GM12878 (cell line): ENCODE data around the gene CARS2. TPM values are rescaled to one million over a fixed set of nuclear protein-coding genes. Genes with fewer than 3 reads are reported as not detected.

Source experiments
- BACH1 ChIP-seq: fragments of 450-650 bp; IDR thresholded peaks from 2 replicates; pipeline ENCODE4 v1.6.1; 2017; ENCODE audit warnings: mild to moderate bottlenecking, borderline replicate concordance
- BHLHE40 ChIP-seq, 2 experiments: fragments of 450-650 bp in 1 of 2; IDR thresholded peaks; 2 replicates each; pipeline ENCODE4 v1.6.1; 2011 to 2017; ENCODE audit warnings: low read depth in 2 of 2, borderline replicate concordance in 1 of 2, improper control_type of control experiment in 1 of 2, low read length in 1 of 2, mild to moderate bottlenecking in 1 of 2
- CBFB ChIP-seq: IDR thresholded peaks from 2 replicates; pipeline ENCODE4 v1.6.1; 2016; ENCODE audit warnings: antibody characterized with exemption, low read depth
- CREM ChIP-seq: IDR thresholded peaks from 2 replicates; pipeline ENCODE4 v1.6.1; 2014; ENCODE audit warnings: antibody characterized with exemption, low read depth
- FOXM1 ChIP-seq: IDR thresholded peaks from 2 replicates; pipeline ENCODE4 v1.6.1; 2012; ENCODE audit warnings: low read depth, mild to moderate bottlenecking, inconsistent platforms, low read length, moderate library complexity
- GABPA ChIP-seq: IDR thresholded peaks from 2 replicates; pipeline ENCODE4 v1.6.1; 2014; ENCODE audit warnings: antibody characterized with exemption, low read depth, mild to moderate bottlenecking, inconsistent platforms
- KDM1A ChIP-seq: fragments of 200-600 bp; sonication (generic); IDR thresholded peaks from 2 replicates; pipeline ENCODE4 v1.6.1; 2016; ENCODE audit warnings: borderline replicate concordance
- MYC ChIP-seq: IDR thresholded peaks from 2 replicates; pipeline ENCODE4 v1.6.1; 2011; ENCODE audit warnings: mild to moderate bottlenecking, low read length, moderate library complexity, inconsistent platforms; ENCODE audit not compliant: insufficient read depth, insufficient replicate concordance, insufficient read length, severe bottlenecking
- PML ChIP-seq: IDR thresholded peaks from 2 replicates; pipeline ENCODE4 v1.6.1; 2012; ENCODE audit warnings: low read length, inconsistent platforms
- POLR2AphosphoS5 ChIP-seq: IDR thresholded peaks from 2 replicates; pipeline ENCODE4 v1.6.1; 2011; ENCODE audit warnings: mild to moderate bottlenecking, low read length, inconsistent platforms
- SPI1 ChIP-seq: IDR thresholded peaks from 2 replicates; pipeline ENCODE4 v1.6.1; 2011; ENCODE audit warnings: low read depth, mild to moderate bottlenecking, low read length, moderate library complexity, borderline replicate concordance; ENCODE audit not compliant: insufficient read depth
- SREBF2 ChIP-seq: IDR thresholded peaks from 2 replicates; pipeline ENCODE4 v1.6.1; 2012; ENCODE audit warnings: mild to moderate bottlenecking, low read length
- SRF ChIP-seq, 2 experiments: IDR thresholded peaks; 2 replicates each; pipeline ENCODE4 v1.6.1; 2011; ENCODE audit warnings: low read depth in 2 of 2, low read length in 2 of 2, mild to moderate bottlenecking in 1 of 2, moderate library complexity in 1 of 2
- SUPT20H ChIP-seq: IDR thresholded peaks from 2 replicates; pipeline ENCODE4 v1.6.1; 2011; ENCODE audit warnings: low read depth, mild to moderate bottlenecking, low read length, moderate library complexity, borderline replicate concordance; ENCODE audit not compliant: control insufficient read depth
- TAF1 ChIP-seq: IDR thresholded peaks from 2 replicates; pipeline ENCODE4 v1.6.1; 2011; ENCODE audit warnings: mild to moderate bottlenecking, low read depth, low read length, borderline replicate concordance
- TCF12 ChIP-seq: IDR thresholded peaks from 2 replicates; pipeline ENCODE4 v1.6.1; 2011; ENCODE audit warnings: low read depth, mild to moderate bottlenecking, low read length
- TCF3 ChIP-seq: IDR thresholded peaks from 2 replicates; pipeline ENCODE4 v1.6.1; 2012; ENCODE audit warnings: low read depth, mild to moderate bottlenecking, low read length, borderline replicate concordance; ENCODE audit not compliant: insufficient read depth
- ZNF24 ChIP-seq: fragments of 450-650 bp; IDR thresholded peaks from 2 replicates; pipeline ENCODE4 v1.6.1; 2017; ENCODE audit warnings: antibody characterized with exemption, mild to moderate bottlenecking
- polyA plus RNA-seq, 11 experiments: library from polyadenylated mRNA; depleted of rRNA in 4 of 11; unstranded in 6 of 11; stranded (reverse) in 5 of 11; fragments of >200 nt; fragmentation: Nextera tagmentation in 4 of 11; fragmentation: Illumina TruSeq in 1 of 11; extraction: Ambion mirVana in 4 of 11; extraction: Trizol in 1 of 11; gene quantifications; 1 replicate in 1 of 11; 2 replicates in 10 of 11; pipeline versions ENCODE4 v1.2.1 to v1.2.3, GENCODE V29; 2011 to 2016; ENCODE audit warnings: inconsistent platforms in 2 of 11, missing spikeins in 2 of 11, low read depth in 1 of 11
- total RNA-seq, 4 experiments: library from RNA; depleted of rRNA in 3 of 4; stranded (reverse); fragments of >200 nt in 3 of 4; fragmentation: Illumina TruSeq in 1 of 4; extraction: Trizol in 1 of 4; gene quantifications; 2 replicates each; pipeline versions ENCODE4 v1.2.1 to v1.2.3, GENCODE V29; 2013 to 2021
- TF ChIP-seq, protein P1 (sequence below): fragments of 450-650 bp; formaldehyde crosslinking; IDR thresholded peaks from 2 replicates; pipeline ENCODE4 v1.4.0; 2022; ENCODE audit warnings: mild to moderate bottlenecking, moderate library complexity
- TF ChIP-seq, protein P2 (sequence below): fragments of 450-650 bp; IDR thresholded peaks from 2 replicates; pipeline ENCODE4 v1.6.1; 2017; ENCODE audit warnings: borderline replicate concordance
- TF ChIP-seq, protein P3 (sequence below): IDR thresholded peaks from 2 replicates; pipeline ENCODE4 v1.6.1; 2011; ENCODE audit warnings: mild to moderate bottlenecking, low read depth, low read length, moderate library complexity; ENCODE audit not compliant: insufficient replicate concordance
- TF ChIP-seq, protein P4 (sequence below): IDR thresholded peaks from 2 replicates; pipeline ENCODE4 v1.6.1; 2012; ENCODE audit warnings: low read depth, low read length, improper control_type of control experiment

CARS2 gene
- total and polyA plus RNA-seq, 10 of the 15 experiments (the other 5 are each of a cell fraction or from before 2014, with no cell fraction given): 4.2 to 101 (median 61.5) TPM

DNA sequence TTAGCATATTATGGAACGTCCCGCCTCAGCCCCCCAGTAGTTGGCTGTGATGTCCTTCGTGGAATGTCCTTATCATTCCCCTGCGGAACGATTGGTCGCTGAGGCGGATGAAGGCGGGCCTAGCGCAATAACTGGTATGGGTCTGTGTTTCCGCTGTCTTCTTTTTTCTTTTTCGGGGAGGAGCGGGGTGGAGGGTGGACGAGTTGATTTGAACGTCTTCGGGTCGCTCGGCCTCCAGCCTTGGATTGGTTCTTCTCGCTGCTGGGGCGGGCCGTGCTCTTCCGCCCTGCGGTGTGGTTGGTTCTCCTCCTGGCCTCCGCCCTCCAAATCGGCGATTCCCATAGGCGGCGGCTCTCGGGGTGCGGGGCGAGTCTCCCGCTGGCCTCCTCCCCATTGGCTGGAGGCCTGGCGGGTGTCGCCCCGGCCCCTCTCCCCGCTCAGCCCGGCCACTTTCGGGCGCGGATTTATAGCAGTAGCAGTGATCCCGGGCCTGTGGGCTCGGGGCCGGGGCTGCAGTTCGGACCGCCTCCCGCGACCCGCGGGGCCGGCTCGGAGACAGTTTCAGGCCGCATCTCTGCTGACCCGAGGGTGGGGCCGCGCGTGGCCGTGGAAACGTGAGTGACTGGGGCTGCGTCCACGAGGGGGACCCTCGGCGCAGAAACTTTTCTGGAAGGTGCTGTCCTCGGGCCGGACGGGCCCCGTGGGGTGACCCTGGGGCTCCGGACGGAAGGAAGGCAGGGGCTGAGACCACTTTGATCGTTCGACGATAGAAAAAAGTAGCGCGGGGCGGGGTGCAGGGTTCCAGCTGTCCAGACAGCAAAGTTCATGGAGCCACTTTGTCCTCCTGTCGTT, 9.7 kb upstream of the CARS2 start (continued):
- TF ChIP-seq, protein P1, sequence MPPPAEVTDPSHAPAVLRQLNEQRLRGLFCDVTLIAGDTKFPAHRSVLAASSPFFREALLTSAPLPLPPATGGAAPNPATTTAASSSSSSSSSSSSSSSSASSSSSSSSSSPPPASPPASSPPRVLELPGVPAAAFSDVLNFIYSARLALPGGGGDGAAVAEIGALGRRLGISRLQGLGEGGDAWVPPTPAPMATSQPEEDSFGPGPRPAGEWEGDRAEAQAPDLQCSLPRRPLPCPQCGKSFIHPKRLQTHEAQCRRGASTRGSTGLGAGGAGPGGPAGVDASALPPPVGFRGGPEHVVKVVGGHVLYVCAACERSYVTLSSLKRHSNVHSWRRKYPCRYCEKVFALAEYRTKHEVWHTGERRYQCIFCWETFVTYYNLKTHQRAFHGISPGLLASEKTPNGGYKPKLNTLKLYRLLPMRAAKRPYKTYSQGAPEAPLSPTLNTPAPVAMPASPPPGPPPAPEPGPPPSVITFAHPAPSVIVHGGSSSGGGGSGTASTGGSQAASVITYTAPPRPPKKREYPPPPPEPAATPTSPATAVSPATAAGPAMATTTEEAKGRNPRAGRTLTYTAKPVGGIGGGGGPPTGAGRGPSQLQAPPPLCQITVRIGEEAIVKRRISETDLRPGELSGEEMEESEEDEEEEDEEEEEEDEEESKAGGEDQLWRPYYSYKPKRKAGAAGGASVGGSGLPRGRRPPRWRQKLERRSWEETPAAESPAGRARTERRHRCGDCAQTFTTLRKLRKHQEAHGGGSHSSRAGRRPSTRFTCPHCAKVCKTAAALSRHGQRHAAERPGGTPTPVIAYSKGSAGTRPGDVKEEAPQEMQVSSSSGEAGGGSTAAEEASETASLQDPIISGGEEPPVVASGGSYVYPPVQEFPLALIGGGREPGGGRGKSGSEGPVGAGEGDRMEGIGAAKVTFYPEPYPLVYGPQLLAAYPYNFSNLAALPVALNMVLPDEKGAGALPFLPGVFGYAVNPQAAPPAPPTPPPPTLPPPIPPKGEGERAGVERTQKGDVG (CRISPR knock-in tag): no peak
- TF ChIP-seq KDM1A: no peak
- TF ChIP-seq BHLHE40 (IDR thresholded peaks at IDR 0.05; ENCODE audit: borderline replicate concordance in 1 of 2, low read depth in 2 of 2, low read length in 1 of 2): peak; percentile 40 to 84; a peak in 3 of 4 replicates
- TF ChIP-seq MYC: no peak
- TF ChIP-seq CBFB: no peak
- no peak for TF ChIP-seq FOXM1
- TF ChIP-seq PML: no peak
- TF ChIP-seq SREBF2: no peak
- TF ChIP-seq, protein P2, sequence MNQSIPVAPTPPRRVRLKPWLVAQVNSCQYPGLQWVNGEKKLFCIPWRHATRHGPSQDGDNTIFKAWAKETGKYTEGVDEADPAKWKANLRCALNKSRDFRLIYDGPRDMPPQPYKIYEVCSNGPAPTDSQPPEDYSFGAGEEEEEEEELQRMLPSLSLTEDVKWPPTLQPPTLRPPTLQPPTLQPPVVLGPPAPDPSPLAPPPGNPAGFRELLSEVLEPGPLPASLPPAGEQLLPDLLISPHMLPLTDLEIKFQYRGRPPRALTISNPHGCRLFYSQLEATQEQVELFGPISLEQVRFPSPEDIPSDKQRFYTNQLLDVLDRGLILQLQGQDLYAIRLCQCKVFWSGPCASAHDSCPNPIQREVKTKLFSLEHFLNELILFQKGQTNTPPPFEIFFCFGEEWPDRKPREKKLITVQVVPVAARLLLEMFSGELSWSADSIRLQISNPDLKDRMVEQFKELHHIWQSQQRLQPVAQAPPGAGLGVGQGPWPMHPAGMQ: no peak
- TF ChIP-seq, protein P3, sequence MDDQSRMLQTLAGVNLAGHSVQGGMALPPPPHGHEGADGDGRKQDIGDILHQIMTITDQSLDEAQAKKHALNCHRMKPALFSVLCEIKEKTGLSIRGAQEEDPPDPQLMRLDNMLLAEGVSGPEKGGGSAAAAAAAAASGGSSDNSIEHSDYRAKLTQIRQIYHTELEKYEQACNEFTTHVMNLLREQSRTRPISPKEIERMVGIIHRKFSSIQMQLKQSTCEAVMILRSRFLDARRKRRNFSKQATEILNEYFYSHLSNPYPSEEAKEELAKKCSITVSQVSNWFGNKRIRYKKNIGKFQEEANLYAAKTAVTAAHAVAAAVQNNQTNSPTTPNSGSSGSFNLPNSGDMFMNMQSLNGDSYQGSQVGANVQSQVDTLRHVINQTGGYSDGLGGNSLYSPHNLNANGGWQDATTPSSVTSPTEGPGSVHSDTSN: peak; percentile 86
- TF ChIP-seq, protein P4, sequence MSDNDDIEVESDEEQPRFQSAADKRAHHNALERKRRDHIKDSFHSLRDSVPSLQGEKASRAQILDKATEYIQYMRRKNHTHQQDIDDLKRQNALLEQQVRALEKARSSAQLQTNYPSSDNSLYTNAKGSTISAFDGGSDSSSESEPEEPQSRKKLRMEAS: peak; percentile 12; the same call in 1 of the 2 replicates
- no peak for TF ChIP-seq SUPT20H
- TF ChIP-seq TCF3: no peak
- peak; percentile 51; the same call in 1 of the 2 replicates for TF ChIP-seq CREM
- TF ChIP-seq TCF12: 0 out of 2 replicates have a peak, but pooled peaks have one; percentile 10
- no peak for TF ChIP-seq GABPA
- no peak for TF ChIP-seq ZNF24
- TF ChIP-seq POLR2AphosphoS5: no peak; the same call in 1 of the 2 replicates
- TF ChIP-seq SPI1: no peak
- TF ChIP-seq BACH1: peak; percentile 97
- peak; percentile 56; the same call in 1 of the 2 replicates for TF ChIP-seq TAF1
- TF ChIP-seq SRF (IDR thresholded peaks at IDR 0.05; ENCODE audit: low read depth in 2 of 2, low read length in 2 of 2): peak; percentile 79 to 95
